HG02943 (cell line): ENCODE results near the gene ZBTB42.

Experiments
- ATAC-seq: cut with Tn5 transposase; IDR thresholded peaks from one replicate; pipeline ENCODE4 v1.9.1; 2021; ENCODE audit warnings: mild to moderate bottlenecking, low read depth, moderate library complexity; ENCODE audit not compliant: unreplicated experiment

The ZBTB42 gene

DNA sequence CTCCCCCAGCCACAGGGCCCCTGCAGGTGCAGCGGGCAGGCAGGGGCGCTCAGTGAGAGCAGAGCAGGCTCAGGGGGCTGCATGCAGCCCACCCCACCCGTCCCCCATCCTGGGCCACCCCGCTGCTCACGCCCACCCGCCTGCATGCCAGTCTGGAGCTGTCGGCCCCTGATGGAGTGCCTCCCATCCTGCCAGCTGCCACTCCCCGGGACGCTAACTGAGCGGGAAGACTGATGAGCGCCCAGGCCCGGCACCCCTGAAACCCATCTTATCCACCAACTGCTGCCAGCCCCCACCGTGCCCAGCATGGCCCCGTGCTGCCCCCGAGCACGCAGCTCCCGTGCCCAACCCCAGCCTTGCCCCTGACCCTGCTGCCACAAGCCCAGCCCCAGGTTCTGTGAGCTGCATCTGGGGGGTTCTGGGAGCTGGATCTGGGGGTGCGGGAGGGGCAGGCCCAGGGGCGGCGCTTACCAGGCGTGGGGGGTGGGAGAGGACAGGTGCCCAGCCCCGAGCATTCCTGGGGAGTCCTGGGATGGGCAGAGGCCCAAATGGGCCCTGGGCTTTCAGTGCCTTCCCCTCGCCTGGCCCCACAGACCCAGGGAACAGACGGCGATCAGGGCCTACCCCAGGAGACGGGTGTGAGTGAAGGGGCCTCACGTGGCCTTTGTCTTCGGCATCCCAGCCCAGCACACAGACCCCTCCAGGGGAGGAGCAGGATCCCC, 18.7 kb upstream of the ZBTB42 start:
- no peak for ATAC-seq

DNA sequence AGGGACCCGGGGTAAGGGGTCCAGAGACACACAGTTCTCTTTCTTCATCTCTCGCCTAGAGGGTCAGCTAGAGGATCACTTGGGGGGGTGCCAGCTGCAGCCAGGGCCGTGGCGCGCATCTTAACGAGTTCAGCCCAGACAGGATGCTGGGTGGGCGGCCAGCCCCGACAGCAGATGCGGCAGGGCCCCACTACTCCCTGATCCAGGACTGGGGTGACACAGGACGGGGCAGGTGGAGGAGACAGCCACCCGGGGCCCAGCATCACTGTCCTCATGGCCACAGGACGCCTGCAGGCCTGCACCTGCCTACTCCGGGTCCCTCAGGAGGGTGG, 18.1 kb upstream of the ZBTB42 start:
- no peak for ATAC-seq

DNA sequence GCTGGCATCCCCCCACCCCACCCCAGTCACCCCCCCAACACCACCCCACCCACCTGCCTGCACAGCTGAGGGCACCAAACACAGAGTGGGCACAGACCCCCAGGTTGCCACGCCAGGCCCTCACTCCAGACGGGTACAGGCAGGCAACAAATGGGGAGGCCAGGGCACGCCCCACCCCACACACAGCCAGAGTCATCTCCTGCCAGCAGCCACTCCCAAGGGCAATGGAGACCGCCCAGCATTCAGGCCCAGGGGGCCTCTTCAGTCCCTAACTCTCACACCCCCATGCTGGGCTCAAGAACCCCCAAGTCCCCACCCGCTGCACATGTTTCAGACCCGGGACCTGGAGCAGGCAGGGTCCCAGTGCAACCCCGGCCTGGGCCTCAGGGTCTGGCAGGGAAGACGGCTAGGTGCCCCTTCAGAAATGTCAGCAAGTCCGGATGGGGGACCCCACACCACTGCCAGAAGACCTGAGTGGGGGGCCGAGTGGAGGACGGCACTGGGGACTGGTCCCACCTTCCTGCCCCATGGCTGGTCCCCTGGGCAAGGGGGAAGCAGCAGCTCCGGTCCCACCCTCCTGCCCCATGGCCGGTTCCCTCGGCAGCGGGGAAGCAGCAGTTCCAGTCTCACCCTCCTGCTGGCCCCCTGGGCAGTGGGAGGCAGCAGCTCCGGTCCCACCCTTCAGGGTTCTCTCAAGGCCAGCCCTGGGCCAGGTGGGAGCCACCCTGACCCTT, 17.2 kb upstream of the ZBTB42 start:
- no peak for ATAC-seq

DNA sequence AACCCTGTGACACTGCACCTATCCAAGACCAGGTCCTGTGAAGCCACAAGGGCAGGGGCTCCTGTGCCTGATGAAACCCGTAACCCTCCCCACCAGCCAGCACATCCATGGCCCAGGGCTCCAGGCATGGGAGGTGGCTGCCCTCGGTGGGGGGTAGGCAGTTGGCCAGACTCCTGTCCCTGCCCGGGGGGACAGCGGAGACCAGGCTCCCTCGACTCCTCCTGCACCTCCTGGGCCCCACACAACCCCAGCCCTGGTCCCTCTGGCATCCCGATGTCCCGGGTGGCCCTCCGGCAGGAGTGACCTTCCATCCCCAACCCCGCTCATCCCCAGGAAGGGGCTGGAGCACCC, 16.7 kb upstream of the ZBTB42 start:
- ATAC-seq = no peak

GRCh38 chr14:104784846-104785707, 15.8 kb upstream of the ZBTB42 start:
- ATAC-seq = no peak

GRCh38 chr14:104785708-104786080, 15.2 kb upstream of the ZBTB42 start:
- ATAC-seq = no peak

DNA sequence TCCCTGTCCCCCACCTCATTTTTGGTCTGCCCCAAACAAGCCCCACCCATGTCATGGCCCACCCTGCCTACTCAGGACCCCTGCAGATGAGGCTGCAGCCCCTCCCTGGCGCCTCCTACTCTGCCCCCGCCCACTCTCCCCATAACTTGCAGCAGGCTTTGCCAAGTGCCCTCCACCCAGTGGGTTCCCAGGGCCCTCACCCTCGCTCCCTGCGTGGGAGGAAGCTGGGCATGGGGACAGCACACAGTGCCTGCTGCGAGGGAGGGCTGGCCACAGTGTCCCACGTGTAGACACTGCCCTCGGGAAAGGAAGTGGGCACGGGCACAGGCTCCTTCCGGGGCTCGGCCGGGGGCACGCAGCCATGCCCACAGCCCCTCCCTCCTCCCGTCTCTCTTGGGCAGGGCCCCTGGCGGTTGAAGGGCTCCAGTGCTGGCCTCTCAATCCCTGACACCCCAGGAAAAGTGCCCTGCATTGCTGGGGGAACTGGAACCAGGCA, 14.8 kb upstream of the ZBTB42 start:
- ATAC-seq = no peak

DNA sequence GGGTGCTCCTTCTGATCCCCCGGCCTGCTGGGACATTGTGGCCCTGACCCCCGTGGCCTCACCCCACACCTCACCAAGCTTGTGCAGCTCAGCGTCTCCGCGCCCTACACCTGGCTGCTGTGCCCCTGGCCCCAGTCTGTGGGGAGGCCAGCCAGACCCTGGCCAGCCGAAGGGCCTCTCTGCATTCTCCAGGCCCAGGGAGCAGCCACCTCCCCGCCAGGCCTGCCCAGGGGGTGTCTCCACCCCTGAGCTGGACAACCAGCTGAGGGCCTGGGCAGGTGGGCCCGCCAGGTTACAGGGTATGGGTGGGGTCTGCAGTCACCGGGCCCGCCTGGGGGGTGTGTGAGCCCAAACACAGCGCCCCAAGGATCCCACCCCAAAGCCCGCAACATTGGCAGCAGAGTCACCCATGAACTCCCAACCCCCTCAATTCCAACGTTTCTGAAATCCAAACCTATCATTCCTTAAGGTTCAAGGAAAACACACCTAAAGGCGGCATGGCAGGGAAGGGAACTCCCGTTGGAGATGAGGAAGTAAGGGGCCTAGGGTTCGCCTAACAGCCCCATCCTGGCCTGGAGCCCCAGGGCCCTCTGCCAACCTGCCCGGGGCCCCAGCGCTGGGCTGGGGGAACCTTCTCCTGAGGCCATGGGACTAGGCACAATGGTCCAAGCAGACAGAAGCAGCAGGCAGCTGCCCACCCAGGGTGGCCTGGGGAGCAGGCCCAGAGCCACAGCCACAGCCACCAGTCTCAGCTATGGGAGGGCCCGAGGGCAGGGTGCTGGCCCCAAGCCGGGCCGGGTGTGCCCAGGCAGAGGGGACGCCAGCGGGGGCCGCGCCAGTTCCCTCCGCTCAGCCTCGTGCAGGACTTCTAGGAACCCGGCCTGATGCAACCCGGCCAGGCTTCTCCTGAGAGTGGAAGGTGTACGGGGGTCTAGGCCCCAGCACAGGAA, 13.9 kb upstream of the ZBTB42 start:
- ATAC-seq = no peak

DNA sequence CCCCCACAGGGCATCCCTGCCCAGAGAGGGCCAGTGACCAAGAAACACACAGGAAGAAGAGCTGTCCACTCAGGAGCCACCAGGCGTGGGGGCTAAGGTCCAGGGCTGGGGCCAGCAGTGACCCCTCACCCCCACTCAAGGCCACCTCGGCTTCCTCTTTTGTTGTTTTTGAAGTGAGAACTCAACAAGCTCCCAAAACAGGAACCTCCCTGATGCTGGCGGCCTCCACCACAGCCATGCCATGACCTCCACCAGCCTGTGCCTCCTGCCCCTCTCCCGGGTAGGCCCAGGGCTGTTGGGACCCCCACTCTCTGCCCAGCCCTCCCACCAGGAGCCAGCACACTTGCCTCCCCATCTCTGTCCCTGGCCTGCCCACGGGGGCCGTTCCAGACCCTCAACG, 13.2 kb upstream of the ZBTB42 start:
- no peak for ATAC-seq

GRCh38 chr14:104788161-104788818, 12.6 kb upstream of the ZBTB42 start:
- no peak for ATAC-seq

- ATAC-seq = no peak
Measured at GRCh38 chr14:104788873-104789663, 11.8 kb upstream of the ZBTB42 start.

DNA sequence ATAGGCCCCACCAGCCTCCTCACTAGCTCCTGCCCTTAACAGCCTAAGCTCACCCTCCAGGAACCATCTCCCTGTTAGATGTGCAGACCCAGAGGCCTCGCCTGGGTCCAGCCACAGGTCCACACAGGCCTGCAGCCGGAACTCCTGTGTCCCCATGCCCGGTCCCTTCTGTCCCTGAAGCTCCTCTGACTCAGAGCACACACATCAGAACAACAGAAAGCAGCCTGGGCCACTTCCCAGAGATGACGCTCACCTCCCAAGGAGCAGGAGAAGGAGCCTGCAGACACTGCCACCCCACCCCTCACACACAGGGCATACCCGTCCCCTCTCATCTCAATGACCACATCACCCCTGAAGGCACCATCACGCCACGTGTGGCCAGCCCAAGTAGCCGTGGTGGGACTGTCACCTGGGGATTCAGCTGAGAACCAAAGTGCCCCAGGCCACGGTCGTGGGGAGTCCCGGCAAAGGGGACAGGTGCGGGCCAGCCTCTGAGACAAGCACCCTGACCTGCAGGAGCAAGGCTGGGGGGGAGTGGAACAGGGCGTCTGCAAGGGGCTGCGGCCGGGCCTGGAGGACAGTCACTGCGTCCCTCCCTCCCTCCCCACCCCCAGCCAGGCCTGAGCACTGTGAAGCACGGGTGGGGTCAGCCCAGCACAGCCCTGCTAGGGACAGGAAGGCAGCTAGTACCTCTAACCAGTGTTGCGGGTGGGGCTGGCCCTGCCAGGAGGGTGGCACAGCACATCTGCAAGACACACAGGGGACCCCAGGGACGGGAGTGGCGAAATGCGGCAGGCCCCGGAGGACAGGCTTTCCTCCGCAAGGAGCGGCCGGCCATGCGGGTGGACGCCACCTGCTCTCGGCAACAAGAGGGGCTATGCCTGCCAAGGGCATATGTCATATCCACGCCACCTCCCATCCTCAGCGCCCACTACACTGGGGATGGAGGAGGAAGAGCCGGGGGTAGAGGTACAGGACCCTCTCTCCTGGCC, 10.9 kb upstream of the ZBTB42 start:
- no peak for ATAC-seq

DNA sequence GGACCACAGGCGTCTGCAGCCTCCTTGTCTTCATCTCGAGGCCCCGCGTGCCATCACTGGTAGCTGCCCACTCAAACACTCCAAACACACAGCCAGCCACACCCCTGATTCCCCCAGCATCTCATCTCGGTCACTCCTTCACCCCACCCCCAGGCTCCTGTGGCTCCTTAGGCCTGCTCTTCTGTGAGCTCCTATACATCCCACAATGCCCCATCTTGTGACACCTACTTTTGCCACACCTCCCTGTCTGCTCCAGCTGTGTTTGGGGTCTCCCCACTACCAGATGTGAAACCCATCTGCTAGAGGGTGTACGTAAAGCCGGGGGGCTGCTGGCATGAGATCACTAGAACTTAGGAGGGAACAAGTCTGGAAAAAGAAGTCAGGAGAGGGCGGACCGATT, 9.5 kb upstream of the ZBTB42 start:
- no peak for ATAC-seq

DNA sequence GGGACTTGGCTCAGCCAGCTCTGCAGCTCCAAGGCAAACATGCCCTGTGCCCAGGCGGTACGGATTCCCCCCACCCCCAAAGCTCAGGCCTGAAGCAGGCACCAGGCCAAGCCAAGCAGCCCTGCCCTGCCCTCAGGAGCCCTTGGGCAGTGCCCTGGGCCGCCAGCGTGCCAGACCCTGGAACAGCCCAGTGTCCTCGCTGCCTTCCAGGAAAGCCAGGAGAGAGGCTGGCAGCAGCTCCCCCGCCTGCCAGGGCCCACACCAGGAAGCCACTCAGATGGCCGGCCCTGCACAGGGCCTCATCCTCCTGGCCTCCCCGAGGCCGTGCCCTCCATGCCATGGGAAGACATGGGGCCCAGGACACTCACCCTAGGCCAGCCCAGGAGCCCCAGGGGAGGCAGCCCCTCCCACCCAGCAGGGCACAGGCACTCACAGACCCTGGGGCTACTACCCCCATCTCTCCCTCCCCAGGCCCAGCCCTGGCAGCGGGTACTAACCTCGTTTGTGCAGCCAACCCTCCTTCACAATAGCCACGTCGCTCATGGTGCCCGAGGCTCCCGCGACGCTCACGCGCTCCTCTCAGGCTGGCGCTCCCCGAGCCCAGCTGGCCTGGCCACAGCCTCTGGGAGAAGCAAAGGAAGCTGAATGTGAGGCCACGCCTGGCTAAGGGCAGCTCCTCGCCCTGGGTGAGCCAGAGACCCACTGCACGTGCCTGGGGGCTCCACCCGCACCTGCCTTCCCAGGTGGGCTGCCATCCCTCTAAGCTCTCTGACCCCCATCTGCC, 8.6 kb upstream of the ZBTB42 start:
- ATAC-seq = no peak

- ATAC-seq = no peak
Measured at GRCh38 chr14:104792945-104793702, 7.8 kb upstream of the ZBTB42 start.

DNA sequence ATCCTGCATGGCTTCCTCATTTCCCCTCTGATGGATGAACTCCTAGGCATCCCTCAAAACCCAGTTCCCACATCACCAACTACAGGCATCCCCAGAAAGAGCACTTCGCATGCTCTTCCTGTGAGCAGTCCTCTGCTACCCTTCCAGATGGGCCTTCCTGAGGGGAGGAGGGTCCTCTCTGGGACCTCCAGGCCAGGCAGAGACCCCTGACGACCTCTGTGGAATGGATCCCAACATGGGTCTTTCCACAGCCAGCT, 7.3 kb upstream of the ZBTB42 start:
- no peak for ATAC-seq

DNA sequence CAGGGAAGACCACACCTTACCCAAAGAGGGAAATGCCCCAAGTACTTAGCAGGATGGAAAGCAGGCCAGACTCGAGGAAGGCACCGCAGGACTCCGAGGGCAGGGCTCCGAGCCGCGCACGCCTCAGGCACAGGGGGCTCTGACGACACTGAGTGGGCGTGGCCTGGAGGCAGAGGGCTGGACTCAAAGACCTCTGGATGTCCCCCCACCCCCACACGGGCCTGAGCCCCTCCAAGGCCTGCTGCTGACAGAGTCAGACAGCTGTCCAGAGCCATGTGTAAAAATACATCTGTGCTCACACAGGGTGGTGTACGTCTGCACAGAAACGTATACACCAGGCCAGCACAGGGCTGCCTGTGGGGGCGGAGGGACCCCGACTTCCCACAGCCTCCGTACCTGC, 6.8 kb upstream of the ZBTB42 start:
- ATAC-seq = no peak
